Activated T-cell treated with anti-CD3 and anti-CD28 coated beads, Interleukin-2, amount 50 U/mL, for 48 hours (primary cell): ENCODE data around the gene FOXJ2.
"Not testable (repeated sequence)": the region's sequence is repeated elsewhere in the genome, so short reads cannot be mapped to it uniquely, and the experiment has no call there.

Source experiments
- DNase-seq, 2 experiments: peaks; one replicate each; pipeline ENCODE4 v3.0.0-alpha.2; 2020

FOXJ2 gene

DNA sequence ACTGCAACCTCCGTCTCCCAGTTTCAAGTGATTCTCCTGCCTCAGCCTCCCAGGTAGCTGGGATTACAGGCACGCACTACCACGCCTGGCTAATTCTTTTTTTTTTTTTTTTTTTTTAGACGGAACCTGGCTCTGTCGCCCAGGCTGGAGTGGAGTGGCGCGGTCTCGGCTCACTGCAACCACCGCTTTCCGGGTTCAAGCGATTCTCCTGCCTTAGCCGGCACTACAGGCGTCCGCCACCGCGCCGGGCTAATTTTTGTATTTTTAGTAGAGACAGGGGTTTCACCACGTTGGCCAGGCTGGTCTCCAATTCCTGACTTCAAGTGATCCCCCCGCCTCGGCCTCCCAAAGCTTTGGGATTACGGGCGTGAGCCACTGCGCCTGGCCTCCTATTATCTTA lies 1.5 kb upstream of the FOXJ2 start:
- DNase-seq, result not testable (repeated sequence)

DNA sequence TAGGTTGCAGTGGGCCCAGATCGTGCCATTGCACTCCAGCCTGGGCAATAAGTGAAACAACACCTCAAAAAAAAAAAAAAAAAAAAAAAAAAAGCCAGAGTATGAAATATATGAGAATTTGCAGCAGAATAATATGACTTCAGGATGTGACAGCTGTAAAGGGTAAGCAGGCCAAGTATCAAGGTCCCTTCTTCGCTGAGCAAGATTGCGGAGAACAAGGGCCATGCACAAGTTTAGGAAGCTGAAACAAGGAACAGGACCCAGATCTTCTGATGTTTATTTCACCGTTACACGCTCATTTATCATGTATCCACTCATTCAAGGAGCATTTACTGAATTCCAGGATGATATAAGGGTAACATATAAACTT lies 659 bp upstream of the FOXJ2 start:
- no peak for DNase-seq

DNA sequence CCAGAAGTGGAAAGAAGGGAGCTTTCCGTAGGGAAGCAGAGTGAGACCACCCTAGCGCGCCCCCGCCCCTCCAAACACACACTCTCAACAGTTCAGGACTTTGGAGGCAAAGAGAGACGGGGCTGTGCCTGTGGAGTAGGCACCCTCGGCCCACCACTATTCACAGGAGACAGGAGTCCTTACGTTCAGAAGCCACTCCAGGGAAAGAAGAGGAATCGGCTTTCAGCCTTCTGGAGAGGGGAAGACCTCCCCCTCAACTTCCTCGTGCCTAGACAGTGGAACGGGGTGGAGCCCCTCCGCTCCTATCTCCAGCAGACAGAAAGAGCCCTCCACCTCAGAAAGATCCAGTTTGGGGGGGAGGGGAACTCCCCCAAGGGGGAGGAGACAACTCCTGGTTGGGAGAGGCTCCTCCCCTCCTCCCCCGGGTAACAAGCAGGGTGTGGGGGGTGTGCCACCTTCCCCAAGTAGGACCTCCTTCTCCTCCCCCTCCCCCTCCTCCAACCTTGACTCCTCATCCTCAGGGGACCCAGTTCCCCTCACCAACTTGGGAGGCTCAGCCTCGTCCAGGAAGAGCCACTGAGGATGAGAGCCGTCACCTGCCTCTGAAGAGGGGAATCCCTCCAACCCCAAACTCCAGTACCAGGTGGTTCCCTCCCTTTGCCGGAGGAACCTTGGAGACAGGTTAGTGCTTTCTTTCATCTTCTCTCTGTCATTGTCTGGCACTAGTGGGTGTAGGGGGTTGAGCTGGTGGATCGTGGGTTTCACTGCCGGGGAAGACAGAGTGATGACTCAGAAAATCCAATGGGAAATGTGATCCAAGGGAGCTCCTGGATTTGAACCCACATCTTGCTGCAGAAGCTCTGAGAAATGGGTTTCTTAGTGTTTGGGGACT lies 883 bp downstream of the FOXJ2 start:
- peak; percentile 70 to 76 for DNase-seq

DNA sequence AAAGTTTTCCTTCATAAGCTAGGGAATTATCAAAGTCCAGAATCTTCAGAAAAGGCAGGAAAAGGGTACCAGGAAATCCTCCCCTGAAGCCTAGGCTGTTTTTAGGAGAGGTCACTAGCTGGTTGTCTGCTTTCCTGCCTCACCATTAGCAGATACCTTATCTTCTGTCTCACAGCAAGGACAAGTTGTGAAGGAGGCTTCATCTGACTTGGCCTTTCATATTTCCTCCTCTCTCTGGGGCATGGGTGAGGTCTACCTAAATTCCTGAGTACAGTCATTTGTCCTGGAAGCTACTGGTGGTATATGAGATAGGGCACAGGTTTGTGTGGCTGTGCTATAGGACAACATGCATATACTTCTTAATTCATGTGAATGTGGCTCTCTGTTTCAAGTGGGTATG lies 2.3 kb downstream of the FOXJ2 start:
- DNase-seq, result no peak

DNA sequence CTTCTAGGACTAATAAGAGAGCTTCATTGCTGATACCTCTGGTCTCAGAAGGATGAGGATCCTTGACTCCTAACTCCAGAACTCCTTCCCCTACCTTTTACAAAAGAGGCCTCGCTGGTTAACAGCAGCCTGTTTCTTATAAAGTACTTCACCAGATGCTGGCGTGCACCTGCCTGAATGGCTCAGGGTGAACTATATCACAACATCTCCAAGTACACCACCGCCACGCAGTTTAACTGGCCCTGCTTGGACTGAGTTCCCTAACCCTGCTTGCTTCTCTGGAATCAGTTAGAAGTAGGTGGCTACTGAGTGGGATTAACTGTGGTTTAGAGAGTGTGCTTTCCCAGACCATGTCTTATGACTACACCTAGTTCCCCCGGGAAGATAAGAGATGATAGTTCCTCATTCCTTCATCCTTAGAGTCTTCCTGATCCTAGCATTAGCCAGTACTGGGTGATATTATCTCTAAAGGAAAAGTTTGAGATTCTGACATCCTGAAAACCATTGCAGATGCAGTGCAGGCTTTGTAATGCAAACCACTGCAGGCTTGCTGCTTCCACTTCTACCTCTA lies 3.0 kb downstream of the FOXJ2 start:
- no peak for DNase-seq

DNA sequence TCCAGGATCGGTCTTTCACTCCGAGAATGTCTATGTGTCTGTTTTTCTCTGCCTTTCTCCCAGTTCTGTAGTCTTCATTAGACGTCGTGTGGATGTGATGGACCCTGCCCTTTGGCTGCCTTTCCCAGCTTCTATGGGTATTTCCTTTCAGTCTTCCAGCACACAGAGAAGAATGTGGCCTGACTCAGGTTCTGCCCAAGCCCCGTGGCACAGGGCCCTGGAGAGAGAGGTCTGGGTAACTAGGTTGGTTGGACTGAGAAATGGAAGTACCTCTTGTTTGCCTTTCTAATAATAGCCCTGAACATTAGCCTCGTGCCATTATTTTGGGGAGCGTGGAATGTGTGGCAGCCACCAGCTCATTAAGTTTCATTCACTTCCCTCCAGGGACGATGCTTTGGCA lies 3.8 kb downstream of the FOXJ2 start:
- no peak for DNase-seq

DNA sequence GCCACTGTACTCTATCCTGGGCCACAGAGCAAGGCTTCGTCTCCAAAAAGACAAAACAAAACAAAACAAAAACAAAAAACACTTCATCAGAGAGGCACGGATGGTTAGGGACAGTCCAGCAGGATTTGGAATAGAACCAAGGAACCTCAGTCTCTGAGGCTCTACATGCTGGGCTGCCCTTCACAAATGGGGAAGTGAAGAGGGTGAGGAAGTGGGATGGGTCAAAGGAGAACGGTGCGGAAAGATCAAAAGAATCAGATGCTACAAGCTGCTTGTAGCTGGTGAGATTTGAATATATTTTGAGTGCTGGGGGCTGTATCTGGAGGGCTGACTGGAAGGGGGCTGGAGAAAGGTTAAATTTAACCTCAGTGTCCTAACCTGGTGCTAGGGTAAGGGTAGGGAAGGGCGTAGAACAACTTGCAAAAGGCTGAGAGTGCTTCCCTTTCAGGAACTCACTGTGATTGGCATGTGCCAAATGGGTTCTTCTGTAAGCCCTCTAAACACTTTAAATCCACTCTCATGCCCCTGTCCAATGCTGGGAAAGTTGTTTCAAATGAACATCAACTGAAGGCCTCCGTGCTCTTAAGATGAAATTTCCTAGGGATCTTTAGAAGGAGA lies 4.6 kb downstream of the FOXJ2 start:
- DNase-seq, result no peak

DNA sequence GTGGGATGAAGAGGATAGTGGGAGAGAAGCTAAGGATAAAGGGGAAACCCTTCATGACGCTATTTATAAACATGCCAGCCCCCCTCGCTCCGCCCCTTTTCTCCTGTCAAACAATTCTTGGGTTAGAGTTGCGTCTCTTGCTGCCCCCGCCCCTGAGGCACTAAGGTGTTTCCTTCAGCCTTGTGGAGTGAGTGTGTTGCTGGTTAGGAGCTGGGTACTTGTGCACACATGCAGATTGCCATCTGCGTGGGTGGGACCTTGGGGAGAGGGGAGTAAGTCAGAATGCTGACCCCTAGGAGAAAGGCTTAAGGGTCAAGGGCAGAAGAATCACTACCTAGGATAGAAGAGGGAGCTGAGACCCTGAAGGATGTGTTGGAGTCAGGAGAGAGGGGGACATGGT lies 5.4 kb downstream of the FOXJ2 start:
- DNase-seq, result no peak

DNA sequence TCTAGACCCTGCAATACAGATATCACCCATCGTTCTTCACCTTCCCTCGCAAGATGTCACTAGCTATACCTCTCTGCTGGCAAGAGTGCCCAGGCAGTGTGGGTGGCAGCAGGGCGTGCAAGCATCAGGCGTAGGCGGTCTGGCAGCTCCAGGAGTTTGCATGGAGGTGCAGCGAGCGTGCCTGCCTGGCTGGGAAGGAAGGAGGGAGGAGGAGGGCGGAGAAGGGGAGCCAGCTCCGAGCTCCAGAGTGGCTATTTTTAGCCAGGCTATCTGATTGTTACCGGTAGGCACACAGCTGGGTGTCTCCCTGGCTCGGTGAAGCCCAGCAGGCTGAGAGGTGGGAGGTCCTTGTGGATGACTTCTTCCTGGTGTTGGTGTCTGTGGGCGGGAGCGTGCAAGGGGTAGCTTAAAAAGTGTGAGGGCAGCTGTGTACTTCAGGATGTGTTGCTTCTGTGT lies 6.2 kb downstream of the FOXJ2 start:
- DNase-seq, result peak; percentile 43 to 55

DNA sequence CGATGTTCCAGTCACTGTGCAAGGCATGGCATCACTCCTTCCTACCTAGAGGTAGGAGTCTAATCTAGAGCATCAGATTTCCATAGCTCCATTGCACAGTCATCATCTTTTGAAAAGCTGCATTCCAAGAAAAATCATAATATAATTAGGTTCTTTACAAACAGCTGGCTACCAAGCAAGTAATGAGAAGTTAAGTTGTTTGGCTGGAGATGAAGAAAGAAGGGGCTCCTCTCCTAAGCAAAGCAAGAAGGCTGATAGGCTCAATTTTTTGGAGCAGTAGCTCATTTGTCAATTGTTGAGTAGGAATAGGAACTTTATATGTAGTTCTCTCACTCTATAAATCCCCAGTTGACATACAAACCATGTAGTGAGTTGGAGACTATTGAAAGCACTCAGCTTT lies 8.3 kb downstream of the FOXJ2 start:
- no peak for DNase-seq

DNA sequence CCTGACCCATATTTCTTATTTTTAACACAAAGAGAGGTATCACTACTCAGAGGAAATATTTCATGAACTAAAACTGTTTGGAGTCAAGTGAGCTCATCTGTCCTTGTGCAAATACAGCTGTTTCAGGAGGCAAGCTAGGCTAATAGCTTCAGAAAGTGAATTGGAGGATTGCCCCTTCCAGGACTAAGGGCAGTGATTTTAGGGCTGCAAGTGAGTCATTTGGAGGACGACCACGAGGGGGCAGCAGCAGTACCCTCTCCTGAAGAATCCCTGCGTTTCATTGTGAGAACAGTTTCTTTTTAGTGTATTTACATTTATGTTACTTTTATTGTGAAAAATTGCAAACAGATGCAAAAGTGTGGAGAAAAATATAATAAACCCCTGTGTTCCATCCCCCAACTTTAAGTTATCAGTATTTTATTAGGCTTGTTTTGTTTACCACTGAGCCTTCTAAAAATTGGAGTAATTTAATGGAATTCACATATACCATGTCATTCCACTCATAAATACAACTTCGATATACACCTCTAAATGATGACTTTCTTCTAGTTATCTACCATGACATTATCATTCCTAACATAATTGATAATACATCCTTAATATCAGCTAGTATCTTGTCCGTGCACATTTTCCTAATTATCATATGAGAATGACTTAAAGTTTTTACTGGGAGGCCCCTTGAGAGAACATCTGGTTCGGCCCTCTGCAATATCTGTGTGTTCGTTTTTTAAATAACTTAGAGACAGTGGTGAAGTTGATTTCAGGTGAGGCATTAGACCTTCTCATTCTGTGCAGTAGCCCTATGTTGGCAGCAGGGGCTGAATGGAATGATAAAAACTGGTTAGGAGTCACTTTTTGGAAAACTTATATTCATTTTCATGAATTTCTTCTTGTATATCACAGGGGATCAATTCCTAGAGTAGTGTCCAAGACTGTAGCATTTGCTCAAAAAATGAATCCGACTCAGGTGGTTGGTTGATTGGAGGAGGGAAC lies 13.7 kb downstream of the FOXJ2 start:
- peak; percentile 87 to 88 for DNase-seq

DNA sequence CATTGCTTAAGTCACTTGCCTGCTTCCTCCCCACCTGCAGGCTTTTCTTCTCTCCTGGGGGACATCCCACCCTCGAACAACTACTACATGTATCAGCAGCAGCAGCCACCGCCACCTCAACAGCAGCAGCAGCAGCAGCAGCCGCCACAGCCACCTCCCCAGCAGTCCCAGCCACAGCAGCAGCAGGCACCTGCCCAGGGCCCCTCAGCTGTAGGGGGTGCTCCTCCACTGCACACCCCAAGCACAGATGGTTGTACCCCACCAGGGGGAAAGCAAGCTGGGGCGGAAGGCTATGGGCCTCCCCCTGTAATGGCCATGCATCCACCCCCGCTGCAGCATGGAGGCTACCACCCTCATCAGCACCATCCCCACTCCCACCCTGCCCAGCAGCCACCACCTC lies 15.3 kb downstream of the FOXJ2 start:
- DNase-seq, result peak in 1 of 2 experiments; percentile 10

DNA sequence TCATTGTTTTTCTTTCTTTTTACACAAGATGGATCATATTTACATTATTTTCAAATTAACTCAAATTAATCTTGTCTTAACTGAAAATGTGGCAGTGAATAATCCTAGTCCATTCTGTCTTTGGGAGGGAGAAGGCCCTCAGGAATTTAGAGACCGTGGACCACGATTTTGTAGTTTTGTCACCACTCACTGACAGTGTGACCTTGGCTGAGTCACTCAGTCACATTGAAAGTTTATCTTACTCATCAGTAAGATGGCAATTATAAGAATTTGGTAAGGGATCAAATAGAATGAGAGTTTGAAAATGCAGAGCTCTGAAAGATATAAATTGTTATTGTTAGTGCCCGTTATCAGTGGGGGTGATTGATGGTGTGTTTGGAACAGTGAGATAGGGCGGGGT lies 16.4 kb downstream of the FOXJ2 start:
- peak in 1 of 2 experiments; percentile 10 for DNase-seq

DNA sequence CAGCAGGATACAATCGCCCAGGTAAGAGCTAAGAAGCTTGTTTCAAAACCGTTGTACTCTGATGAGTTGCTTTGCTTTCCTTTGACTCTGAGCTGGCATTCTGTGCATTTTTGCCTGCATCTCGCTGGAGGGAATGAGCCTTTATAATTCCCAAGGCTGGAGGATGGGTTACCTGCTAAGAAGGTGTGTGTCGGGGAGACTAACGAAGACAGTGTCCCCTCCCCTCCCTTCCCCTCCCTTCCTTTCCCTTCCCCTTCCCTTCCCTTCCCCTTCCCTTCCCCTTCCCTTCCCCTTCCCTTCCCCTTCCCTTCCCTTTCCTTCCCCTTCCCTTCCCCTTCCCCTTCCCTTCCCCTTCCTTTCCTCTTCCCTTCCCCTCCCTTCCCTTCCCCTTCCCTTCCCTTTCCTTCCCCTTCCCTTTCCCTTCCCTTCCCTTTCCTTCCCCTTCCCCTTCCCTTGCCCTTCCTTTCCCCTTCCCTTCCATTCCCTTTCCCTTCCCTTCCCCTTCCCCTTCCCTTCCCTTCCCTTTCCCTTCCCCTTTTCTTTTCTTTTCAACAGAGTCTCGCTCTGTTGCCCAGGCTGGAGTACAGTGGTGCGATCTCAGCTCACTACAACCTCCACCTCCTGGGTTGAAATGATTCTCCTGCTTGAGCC lies 18.2 kb downstream of the FOXJ2 start:
- DNase-seq, result no peak

DNA sequence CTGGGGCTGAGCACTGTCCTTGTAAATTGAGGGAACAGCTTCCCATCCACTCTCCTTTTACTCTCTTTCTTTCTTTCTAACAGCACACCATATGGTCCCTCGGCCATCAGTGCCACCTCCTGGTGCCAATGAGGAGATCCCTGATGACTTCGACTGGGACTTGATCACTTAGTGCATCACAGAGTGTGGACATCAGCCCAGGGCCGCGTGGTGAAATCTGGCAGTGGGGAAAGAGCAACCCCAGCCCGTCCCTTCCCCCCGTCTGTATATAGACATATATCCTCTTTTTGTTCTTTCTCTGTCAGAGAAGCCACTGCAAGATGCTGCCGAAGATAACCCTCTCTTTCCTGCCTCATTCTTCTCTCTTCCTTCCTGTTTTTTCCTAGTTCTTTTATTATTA lies 20.2 kb downstream of the FOXJ2 start:
- no peak for DNase-seq

DNA sequence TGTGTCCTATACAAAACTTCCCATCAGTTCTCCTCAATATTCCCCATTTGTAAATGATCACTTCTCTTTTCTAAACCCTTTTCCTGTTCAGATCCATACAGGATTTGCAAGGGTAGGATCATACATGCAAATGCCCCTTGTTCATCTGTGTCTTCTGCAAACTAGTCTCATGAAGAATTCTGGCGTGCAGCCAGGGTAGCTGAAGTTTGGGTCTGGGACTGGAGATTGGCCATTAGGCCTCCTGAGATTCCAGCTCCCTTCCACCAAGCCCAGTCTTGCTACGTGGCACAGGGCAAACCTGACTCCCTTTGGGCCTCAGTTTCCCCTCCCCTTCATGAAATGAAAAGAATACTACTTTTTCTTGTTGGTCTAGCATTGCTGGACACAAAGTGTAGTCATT lies 22.3 kb downstream of the FOXJ2 start:
- peak in 1 of 2 experiments; percentile 10 for DNase-seq

DNA sequence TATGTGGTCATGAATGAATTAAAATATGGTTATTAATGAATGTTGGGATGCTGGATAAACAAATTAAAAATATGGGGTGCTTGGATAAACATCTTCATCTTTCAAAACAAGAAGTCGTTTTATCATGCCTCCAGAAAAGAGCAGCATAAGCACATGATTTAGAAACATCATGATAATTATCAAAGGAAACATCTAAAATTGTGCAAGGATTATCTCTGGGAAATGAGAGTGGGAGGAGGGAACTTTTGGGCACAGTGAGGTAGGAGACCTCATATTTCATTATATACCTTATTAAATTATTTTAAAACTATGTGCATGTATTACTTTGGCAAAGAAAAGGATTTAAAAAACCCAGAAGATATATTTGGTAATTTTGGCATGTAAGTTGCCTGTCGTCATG lies 24.8 kb downstream of the FOXJ2 start:
- DNase-seq, result no peak

DNA sequence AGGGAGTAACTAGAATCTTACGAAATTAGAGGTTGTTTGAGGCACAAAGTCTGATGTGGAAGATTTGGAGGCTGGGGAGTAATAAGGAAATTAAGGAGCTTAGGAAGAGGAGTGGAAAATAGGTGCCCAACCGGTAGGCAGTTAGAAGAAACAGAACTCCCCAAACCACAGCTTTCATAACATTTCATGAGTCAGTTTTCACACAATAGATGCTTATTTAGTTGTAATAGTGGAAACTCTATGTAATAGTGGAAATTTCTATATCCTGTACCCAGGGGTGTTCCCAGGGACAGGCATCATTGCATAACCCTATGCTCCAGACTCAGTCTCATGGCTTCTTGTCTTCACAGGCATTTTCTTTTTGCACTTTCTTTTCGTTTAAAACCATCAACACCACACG lies 25.3 kb downstream of the FOXJ2 start:
- peak in 1 of 2 experiments; percentile 3 for DNase-seq

DNA sequence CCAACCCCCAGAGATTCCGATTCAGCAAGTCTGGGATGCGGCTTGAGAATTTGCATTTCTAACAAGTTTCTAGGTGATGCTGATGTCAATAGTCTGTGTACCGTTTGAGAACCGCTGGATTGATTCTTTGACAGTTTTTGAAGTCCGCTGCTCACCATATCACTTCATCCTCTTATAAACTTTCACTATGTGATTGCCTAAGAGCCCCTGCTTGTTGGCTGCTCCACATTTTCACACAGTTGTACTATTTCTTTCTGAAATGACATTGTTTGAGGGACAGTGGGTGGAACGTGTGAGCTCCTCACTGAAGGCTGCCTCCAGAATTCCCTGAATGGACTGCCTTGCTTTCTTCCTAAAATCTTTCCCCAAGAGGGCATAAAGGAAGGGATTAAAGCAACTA lies 26.0 kb downstream of the FOXJ2 start:
- peak in 1 of 2 experiments; percentile 3 for DNase-seq

DNA sequence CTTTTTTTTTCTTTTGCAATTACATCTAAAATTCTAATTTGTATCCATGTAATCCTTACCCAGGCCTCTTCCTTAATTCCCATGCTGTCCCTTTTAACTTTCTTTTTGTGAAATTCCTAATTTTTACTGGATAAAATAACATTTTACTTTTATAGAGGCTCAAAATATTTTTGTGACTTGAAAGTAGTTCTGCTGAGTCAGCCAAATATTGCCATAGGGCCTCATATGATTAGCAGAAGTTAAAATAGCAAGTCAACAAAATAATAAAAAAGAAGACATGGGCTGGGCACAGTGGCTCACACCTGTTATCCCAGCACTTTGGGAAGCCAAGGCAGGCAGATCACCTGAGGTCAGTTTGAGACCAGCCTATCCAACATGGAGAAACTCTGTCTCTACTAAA lies 31.6 kb downstream of the FOXJ2 start:
- DNase-seq, result no peak

DNA sequence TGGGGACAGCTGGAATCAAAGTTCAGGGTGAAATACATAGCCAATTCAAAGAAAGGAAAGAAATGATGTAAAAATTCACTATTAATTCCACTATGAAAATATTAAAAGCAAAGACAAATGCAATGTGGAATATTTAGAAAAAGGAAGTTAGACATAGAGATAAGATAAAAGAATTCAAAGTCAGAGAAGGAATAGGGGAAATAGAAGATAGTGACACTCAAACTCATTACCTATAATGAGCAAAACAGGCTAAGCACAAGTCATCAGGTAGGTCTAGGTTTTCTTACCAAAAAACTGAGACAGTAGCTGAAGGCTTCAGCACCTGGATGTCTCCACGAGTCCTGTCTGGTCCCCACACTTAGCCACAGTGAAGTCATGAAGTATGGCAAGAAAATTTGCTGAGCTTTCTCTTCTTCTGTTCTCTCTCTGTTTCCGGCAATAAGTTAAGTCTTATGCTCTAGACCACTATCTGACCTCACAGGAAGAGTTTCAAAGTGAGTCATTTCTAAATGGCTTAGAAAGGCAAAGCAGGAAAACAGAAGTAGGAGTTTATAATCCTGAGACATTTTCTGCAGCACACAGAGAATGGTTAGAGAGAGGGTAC lies 33.6 kb downstream of the FOXJ2 start, which contains the start of gene C3AR1:
Gene C3AR1 (minus strand): TSS at position 369 of the 604 bp plus-strand sequence. CDS start 6,174 bp downstream, outside the sequence.
- DNase-seq, result peak; percentile 32 to 35

DNA sequence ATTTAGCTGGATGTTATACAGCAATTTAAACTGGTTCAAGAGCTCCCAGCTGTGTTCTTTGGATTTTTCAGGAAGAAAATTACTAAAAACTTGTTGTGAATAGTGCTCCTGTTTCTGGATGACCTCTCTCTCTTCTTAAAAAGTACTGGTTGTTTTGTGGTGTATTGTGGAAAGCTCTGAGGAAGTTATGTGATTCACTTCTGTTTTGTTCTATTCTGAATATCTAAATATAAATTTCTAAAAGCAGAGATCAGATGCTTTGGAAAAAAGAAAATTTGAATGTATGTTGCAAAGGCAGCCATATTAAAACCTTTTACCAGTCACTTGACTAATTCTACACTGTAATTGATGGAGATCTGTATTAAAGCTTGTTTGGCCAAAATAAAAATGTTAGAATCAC lies 37.1 kb downstream of the FOXJ2 start:
- no peak for DNase-seq
